HL-60 (cell line): ENCODE results near the gene CNOT10.
A peak's percentile ranks its signal among the peaks of the same experiment; 100 is the strongest.

Experiments
- DNase-seq, 2 experiments: peaks; one replicate each; pipeline ENCODE4 v3.0.0-alpha.2; 2010 to 2020; ENCODE audit warnings: low read depth in 1 of 2, low spot score in 1 of 2
- H3K27ac ChIP-seq: fragments of 250-450 bp; sonication (Bioruptor Pico); replicated peaks from 2 replicates; pipeline ENCODE4 v1.5.1; 2020; ENCODE audit warnings: mild to moderate bottlenecking, moderate library complexity
- H3K27me3 ChIP-seq: fragments of 250-450 bp; sonication (Bioruptor Pico); 2 replicates; pipeline ENCODE4 v1.5.1; 2021; ENCODE audit warnings: mild to moderate bottlenecking, moderate library complexity; ENCODE audit not compliant: insufficient read depth, poor library complexity, severe bottlenecking
- H3K4me3 ChIP-seq: replicated peaks from 2 replicates; pipeline ENCODE4 v1.5.1; 2011; ENCODE audit warnings: mild to moderate bottlenecking, control low read depth, low read length; ENCODE audit not compliant: insufficient read depth
- GABPA ChIP-seq: IDR thresholded peaks from 2 replicates; pipeline ENCODE4 v1.6.1; 2012; ENCODE audit warnings: low read depth
- POLR2AphosphoS5 ChIP-seq: IDR thresholded peaks from 2 replicates; pipeline ENCODE4 v1.6.1; 2012; ENCODE audit warnings: low read depth
- SPI1 ChIP-seq: IDR thresholded peaks from 2 replicates; pipeline ENCODE4 v1.6.1; 2012; ENCODE audit warnings: low read depth, mild to moderate bottlenecking, borderline replicate concordance
- TF ChIP-seq, protein P1 (sequence below): IDR thresholded peaks from one replicate; pipeline ENCODE4 v1.5.1; 2011; ENCODE audit warnings: low read length, control low read depth, inconsistent platforms; ENCODE audit not compliant: insufficient read depth
- TF ChIP-seq, protein P2 (sequence below): IDR thresholded peaks from 2 replicates; pipeline ENCODE4 v1.6.1; 2012; ENCODE audit warnings: low read depth; ENCODE audit not compliant: insufficient replicate concordance

Gene CNOT10

DNA sequence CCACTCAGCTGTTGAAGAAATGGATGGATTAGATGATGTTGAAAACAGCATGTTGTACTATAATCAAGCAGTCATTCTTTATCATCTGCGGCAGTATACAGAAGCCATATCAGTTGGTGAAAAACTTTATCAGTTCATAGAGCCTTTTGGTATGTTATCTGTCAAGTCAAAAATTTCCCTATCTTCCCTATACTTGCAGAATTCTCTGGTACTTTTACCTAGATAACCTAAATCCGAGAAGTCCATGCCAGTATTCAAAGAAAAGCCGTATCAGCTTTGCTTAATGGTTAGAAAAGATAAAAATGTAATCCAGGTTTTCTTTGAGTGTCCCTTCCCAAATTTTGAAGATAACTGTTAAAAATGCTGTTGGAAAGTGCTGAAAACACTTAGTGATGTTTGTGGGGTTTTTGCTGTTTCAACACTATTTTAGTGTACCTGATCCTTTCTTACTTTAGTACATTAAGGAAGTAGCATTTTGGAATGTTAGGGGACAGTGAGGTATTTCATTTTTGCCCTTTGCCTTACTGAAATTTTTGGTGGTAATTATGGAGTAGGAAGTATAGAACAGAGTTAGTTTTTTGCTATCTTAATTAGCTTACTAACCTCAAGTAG lies 23.8 kb downstream of the CNOT10 start:
- Histone ChIP-seq H3K27me3 (no peaks in the 10 kb centered on the region), H3K27ac (no peak overlapping the region), H3K4me3 (no peak overlapping the region)
- TF ChIP-seq SPI1 (no peak), GABPA (no peak), POLR2AphosphoS5 (no peak)
- TF ChIP-seq, protein P1, sequence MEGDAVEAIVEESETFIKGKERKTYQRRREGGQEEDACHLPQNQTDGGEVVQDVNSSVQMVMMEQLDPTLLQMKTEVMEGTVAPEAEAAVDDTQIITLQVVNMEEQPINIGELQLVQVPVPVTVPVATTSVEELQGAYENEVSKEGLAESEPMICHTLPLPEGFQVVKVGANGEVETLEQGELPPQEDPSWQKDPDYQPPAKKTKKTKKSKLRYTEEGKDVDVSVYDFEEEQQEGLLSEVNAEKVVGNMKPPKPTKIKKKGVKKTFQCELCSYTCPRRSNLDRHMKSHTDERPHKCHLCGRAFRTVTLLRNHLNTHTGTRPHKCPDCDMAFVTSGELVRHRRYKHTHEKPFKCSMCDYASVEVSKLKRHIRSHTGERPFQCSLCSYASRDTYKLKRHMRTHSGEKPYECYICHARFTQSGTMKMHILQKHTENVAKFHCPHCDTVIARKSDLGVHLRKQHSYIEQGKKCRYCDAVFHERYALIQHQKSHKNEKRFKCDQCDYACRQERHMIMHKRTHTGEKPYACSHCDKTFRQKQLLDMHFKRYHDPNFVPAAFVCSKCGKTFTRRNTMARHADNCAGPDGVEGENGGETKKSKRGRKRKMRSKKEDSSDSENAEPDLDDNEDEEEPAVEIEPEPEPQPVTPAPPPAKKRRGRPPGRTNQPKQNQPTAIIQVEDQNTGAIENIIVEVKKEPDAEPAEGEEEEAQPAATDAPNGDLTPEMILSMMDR = no peak
- TF ChIP-seq, protein P2, sequence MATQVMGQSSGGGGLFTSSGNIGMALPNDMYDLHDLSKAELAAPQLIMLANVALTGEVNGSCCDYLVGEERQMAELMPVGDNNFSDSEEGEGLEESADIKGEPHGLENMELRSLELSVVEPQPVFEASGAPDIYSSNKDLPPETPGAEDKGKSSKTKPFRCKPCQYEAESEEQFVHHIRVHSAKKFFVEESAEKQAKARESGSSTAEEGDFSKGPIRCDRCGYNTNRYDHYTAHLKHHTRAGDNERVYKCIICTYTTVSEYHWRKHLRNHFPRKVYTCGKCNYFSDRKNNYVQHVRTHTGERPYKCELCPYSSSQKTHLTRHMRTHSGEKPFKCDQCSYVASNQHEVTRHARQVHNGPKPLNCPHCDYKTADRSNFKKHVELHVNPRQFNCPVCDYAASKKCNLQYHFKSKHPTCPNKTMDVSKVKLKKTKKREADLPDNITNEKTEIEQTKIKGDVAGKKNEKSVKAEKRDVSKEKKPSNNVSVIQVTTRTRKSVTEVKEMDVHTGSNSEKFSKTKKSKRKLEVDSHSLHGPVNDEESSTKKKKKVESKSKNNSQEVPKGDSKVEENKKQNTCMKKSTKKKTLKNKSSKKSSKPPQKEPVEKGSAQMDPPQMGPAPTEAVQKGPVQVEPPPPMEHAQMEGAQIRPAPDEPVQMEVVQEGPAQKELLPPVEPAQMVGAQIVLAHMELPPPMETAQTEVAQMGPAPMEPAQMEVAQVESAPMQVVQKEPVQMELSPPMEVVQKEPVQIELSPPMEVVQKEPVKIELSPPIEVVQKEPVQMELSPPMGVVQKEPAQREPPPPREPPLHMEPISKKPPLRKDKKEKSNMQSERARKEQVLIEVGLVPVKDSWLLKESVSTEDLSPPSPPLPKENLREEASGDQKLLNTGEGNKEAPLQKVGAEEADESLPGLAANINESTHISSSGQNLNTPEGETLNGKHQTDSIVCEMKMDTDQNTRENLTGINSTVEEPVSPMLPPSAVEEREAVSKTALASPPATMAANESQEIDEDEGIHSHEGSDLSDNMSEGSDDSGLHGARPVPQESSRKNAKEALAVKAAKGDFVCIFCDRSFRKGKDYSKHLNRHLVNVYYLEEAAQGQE = no peak
- DNase-seq = no peak

DNA sequence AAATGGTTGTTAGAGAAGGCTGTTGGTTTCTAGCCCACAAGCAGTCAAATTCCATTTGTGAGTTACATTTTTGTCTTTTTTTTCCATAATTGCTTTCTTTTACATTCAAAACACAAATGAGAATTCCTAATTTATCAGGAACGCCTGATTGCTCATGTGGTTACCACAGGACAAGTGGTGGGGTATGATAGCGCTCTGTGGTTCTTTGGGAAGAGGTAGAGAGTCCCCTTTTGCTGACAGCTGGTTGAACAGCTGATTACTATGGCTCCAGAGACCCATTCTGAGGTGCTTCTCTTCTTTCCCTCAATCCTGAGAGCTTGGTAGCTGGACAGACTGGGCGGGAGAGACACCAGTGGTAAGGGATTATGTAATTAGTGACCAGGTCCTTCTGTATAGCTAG lies 24.4 kb downstream of the CNOT10 start:
- no peaks in the 10 kb centered on the region for H3K27me3 ChIP-seq
- no peak for TF ChIP-seq GABPA
- TF ChIP-seq, protein P1 = no peak
- no peak for TF ChIP-seq SPI1
- TF ChIP-seq, protein P2 = no peak
- no peak for TF ChIP-seq POLR2AphosphoS5
- no peak overlapping the region for H3K27ac ChIP-seq
- DNase-seq = no peak
- no peak overlapping the region for H3K4me3 ChIP-seq

DNA sequence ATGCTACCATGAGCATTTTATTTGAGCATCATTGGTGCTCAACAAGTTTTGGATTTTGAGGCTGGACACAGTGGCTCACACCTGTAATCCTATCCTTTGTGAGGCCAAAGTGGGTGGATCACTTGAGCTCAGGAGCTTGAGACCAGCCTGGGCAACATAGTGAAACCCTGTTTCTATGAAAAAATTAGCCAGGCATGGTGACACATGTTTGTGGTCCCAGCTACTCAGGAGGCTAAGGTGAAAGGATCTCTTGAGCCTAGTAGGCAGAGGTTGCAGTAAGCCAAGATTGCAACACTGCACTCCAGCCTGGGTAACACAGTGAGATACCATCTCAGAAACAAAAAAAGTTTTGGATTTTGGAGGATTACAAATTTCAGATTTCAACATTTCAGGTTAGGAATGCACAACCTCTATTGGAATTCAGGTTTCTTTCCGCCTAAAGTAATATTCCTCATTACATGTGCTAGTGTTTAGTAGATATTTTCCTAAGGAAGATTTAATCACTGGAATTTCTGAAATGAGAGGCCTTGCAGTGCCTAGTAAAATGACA lies 27.6 kb downstream of the CNOT10 start:
- DNase-seq = peak in 1 of 2 experiments; percentile 9
- no peak overlapping the region for H3K4me3 ChIP-seq
- TF ChIP-seq, protein P1 = no peak
- TF ChIP-seq GABPA (no peak), SPI1 (no peak), POLR2AphosphoS5 (no peak)
- TF ChIP-seq, protein P2 = no peak
- H3K27ac ChIP-seq = no peak overlapping the region
- no peaks in the 10 kb centered on the region for H3K27me3 ChIP-seq
